T1000 (cell line): ENCODE measurements around the gene DEPP1.

Experiments used
- DNase-seq: peaks from one replicate; lab custom pipeline; 2025; ENCODE audit warnings: mixed read lengths; lab: John Stamatoyannopoulos, UW

DEPP1 gene

GRCh38 chr10:44993922-44994751, 15.5 kb upstream of the DEPP1 start:
- DNase-seq: no peak

- no peak for DNase-seq
Measured at GRCh38 chr10:44993226-44993921, 14.8 kb upstream of the DEPP1 start.

GRCh38 chr10:44992732-44993225, 14.2 kb upstream of the DEPP1 start:
- DNase-seq: no peak

- DNase-seq: no peak
Measured at GRCh38 chr10:44992070-44992731, 13.6 kb upstream of the DEPP1 start.

GRCh38 chr10:44991571-44991970, 13.0 kb upstream of the DEPP1 start:
- DNase-seq: no peak

- DNase-seq: no peak
Measured at GRCh38 chr10:44990965-44991364, 12.4 kb upstream of the DEPP1 start.

GRCh38 chr10:44990302-44990655, 11.7 kb upstream of the DEPP1 start:
- no peak for DNase-seq

GRCh38 chr10:44989597-44990301, 11.1 kb upstream of the DEPP1 start:
- DNase-seq: no peak

GRCh38 chr10:44988957-44989585, 10.5 kb upstream of the DEPP1 start:
- no peak for DNase-seq

- DNase-seq: no peak
Measured at GRCh38 chr10:44986670-44987069, 8.1 kb upstream of the DEPP1 start.

GRCh38 chr10:44986179-44986578, 7.6 kb upstream of the DEPP1 start:
- no peak for DNase-seq

GRCh38 chr10:44985175-44985681, 6.6 kb upstream of the DEPP1 start:
- DNase-seq: no peak

- no peak for DNase-seq
Measured at GRCh38 chr10:44984671-44985101, 6.1 kb upstream of the DEPP1 start.

GRCh38 chr10:44983895-44984278, 5.3 kb upstream of the DEPP1 start:
- no peak for DNase-seq

- DNase-seq: no peak
Measured at GRCh38 chr10:44983066-44983894, 4.7 kb upstream of the DEPP1 start.

GRCh38 chr10:44982496-44982895, 3.9 kb upstream of the DEPP1 start:
- DNase-seq: no peak

GRCh38 chr10:44982114-44982460, 3.5 kb upstream of the DEPP1 start:
- peak; percentile 56 for DNase-seq

- DNase-seq: peak; percentile 35
Measured at GRCh38 chr10:44981172-44982113, 2.8 kb upstream of the DEPP1 start.
